ENCODE results near the gene USP4. TPM values are rescaled to one million over a fixed set of nuclear protein-coding genes. Genes with fewer than 3 reads are reported as not detected.
"Not testable (repeated sequence)": the region's sequence is repeated elsewhere in the genome, so short reads cannot be mapped to it uniquely, and the experiment has no call there.

USP4 gene
- total RNA-seq, 2 donors from 2014 or later = 76.0 to 92.8 TPM

GRCh38 chr3:49244581-49245205 is 95.2 kb downstream of the USP4 start:
- no peak overlapping the region for H3K27ac Mint-ChIP-seq
- DNase-seq (ENCODE audit: low spot score in 2 of 2) (no peak), ATAC-seq (peak in 1 of 2 donors; percentile 66)
- H3K36me3 Mint-ChIP-seq = no peaks in the 10 kb centered on the region
- no peaks in the 10 kb centered on the region for H3K9me3 Mint-ChIP-seq

GRCh38 chr3:49240091-49240490 is 99.8 kb downstream of the USP4 start:
- not testable (repeated sequence) for H3K36me3 Mint-ChIP-seq; H3K9me3 Mint-ChIP-seq; DNase-seq (ENCODE audit: low spot score in 2 of 2); ATAC-seq; H3K27ac Mint-ChIP-seq

GRCh38 chr3:49238274-49239127 is 101.4 kb downstream of the USP4 start:
- Mint-ChIP-seq H3K9me3 (peaks cover 4 to 6% of the 10 kb centered on the region in 2 donors), H3K36me3 (peaks cover 0 to 14% of the 10 kb centered on the region in 2 donors), H3K27ac (no peak overlapping the region)
- peak in 1 of 2 donors; percentile 88 for ATAC-seq
- DNase-seq (ENCODE audit: low spot score in 2 of 2) = no peak

GRCh38 chr3:49237344-49237743 is 102.5 kb downstream of the USP4 start:
- H3K27ac Mint-ChIP-seq = no peak overlapping the region
- no peak for ATAC-seq
- peaks cover 13 to 14% of the 10 kb centered on the region in 2 donors for H3K9me3 Mint-ChIP-seq
- H3K36me3 Mint-ChIP-seq = peaks cover 9 to 23% of the 10 kb centered on the region in 2 donors
- DNase-seq (ENCODE audit: low spot score in 2 of 2) = no peak

- DNase-seq (ENCODE audit: low spot score in 2 of 2) = no peak
- no peak for ATAC-seq
- Mint-ChIP-seq H3K36me3 (peaks cover 19 to 28% of the 10 kb centered on the region in 2 donors), H3K27ac (no peak overlapping the region), H3K9me3 (peaks cover 18% of the 10 kb centered on the region in 2 donors)
Measured at GRCh38 chr3:49236226-49236625, 103.6 kb downstream of the USP4 start.

- not testable (repeated sequence) for ATAC-seq; H3K27ac Mint-ChIP-seq; DNase-seq (ENCODE audit: low spot score in 2 of 2)
- H3K9me3 Mint-ChIP-seq = peaks cover 38 to 44% of the 10 kb centered on the region in 2 donors
- peaks cover 40 to 60% of the 10 kb centered on the region in 2 donors for H3K36me3 Mint-ChIP-seq
Measured at GRCh38 chr3:49228817-49229216, 111.0 kb downstream of the USP4 start.

Other genes with a start within 250 kb of the USP4 start
- 100 to 1,000 TPM; 126 to 150 TPM for gene QRICH1, start 246.0 kb downstream of the USP4 start, total RNA-seq
- gene QARS1, start 235.3 kb downstream of the USP4 start, total RNA-seq = 100 to 1,000 TPM; 268 to 378 TPM
- gene USP19, start 219.2 kb downstream of the USP4 start, total RNA-seq = 10 to 100 TPM; 40.8 to 46.7 TPM
- gene LAMB2, start 207.0 kb downstream of the USP4 start, total RNA-seq = 1 to 10 TPM in 1 of 2 donors, not detected in 1; 1.4 TPM
- gene CCDC71, start 173.7 kb downstream of the USP4 start, total RNA-seq = 10 to 100 TPM; 10.2 to 20.3 TPM
- gene KLHDC8B, start 168.5 kb downstream of the USP4 start, total RNA-seq = 1 to 10 TPM; 3.1 to 4.9 TPM
- 1 to 10 TPM; 4.3 to 5.4 TPM for gene C3orf62, start 62.8 kb downstream of the USP4 start, total RNA-seq
- 100 to 1,000 TPM; 180 to 264 TPM for gene GPX1, start 18.3 kb upstream of the USP4 start, total RNA-seq
- gene RHOA, start 71.9 kb upstream of the USP4 start, total RNA-seq = 100 to 1,000 TPM; 412 to 421 TPM
- 10 to 100 TPM in 1 of 2 donors, 1 to 10 TPM in 1; 9.2 to 17.0 TPM for gene TCTA, start 72.4 kb upstream of the USP4 start, total RNA-seq
- gene AMT, start 82.4 kb upstream of the USP4 start, total RNA-seq = 1 to 10 TPM; 3.1 to 4.9 TPM
- gene NICN1, start 89.3 kb upstream of the USP4 start, total RNA-seq = 10 to 100 TPM in 1 of 2 donors, 1 to 10 TPM in 1; 8.1 to 12.4 TPM
- gene DAG1, start 130.2 kb upstream of the USP4 start, total RNA-seq = 10 to 100 TPM in 1 of 2 donors, 1 to 10 TPM in 1; 9.3 to 10.1 TPM
- gene BSN, start 214.4 kb upstream of the USP4 start, total RNA-seq = under 1 TPM; 0.06 to 0.20 TPM